Iris pigment epithelial cell (primary cell): Measurements from ENCODE around the gene ROMO1.
"Not testable (repeated sequence)": the region's sequence is repeated elsewhere in the genome, so short reads cannot be mapped to it uniquely, and the experiment has no call there.

Experiments
- DNase-seq: peaks from one replicate; pipeline ENCODE4 v3.0.0-alpha.2; 2011; ENCODE audit warnings: low read depth

Gene ROMO1

GRCh38 chr20:35730583-35731468 lies 31.6 kb downstream of the ROMO1 start:
- DNase-seq: no peak

GRCh38 chr20:35731469-35731788 lies 32.2 kb downstream of the ROMO1 start:
- no peak for DNase-seq

- DNase-seq: no peak
Measured at GRCh38 chr20:35731862-35732643, 32.8 kb downstream of the ROMO1 start.

- DNase-seq: no peak
Measured at GRCh38 chr20:35732644-35732982, 33.4 kb downstream of the ROMO1 start.

GRCh38 chr20:35734374-35734773 lies 35.2 kb downstream of the ROMO1 start:
- DNase-seq: no peak

GRCh38 chr20:35734777-35735649 lies 35.8 kb downstream of the ROMO1 start:
- DNase-seq: no peak

- DNase-seq: no peak
Measured at GRCh38 chr20:35735826-35736470, 36.7 kb downstream of the ROMO1 start.

GRCh38 chr20:35737865-35738333 lies 38.7 kb downstream of the ROMO1 start:
- DNase-seq: no peak

- no peak for DNase-seq
Measured at GRCh38 chr20:35738410-35739179, 39.4 kb downstream of the ROMO1 start.

- DNase-seq: peak; percentile 41
Measured at GRCh38 chr20:35739294-35740163, 40.3 kb downstream of the ROMO1 start.

- peak; percentile 100 for DNase-seq
Measured at GRCh38 chr20:35741892-35742740, 42.9 kb downstream of the ROMO1 start, which contains the start of gene RBM39. Gene RBM39 (minus strand): TSS chr20:35742260. CDS start chr20:35740874, 1,386 bp downstream.

GRCh38 chr20:35742741-35743523 lies 43.7 kb downstream of the ROMO1 start:
- DNase-seq: no peak

GRCh38 chr20:35743693-35744491 lies 44.7 kb downstream of the ROMO1 start:
- DNase-seq: peak; percentile 51

GRCh38 chr20:35744492-35744841 lies 45.3 kb downstream of the ROMO1 start:
- not testable (repeated sequence) for DNase-seq
